HepG2 (cell line): ENCODE data around the gene RGCC. TPM values are rescaled to one million over a fixed set of nuclear protein-coding genes. Genes with fewer than 3 reads are reported as not detected.

Experiments
- ATAC-seq: fragments of 200-7000 bp; cut with Tn5 transposase; 3 replicates; pipeline ENCODE4 v1.9.1; 2020; ENCODE audit warnings: mild to moderate bottlenecking, moderate library complexity
- BruUV-seq: library from RNA; stranded (reverse); fragments of 400-500 nt; replicated peaks from 2 replicates; lab custom pipeline; 2021; lab: Mats Ljungman, UMichigan
- CTCF ChIA-PET: fragments of 300-600 bp; formaldehyde crosslinking; extraction: SDS; loops from one replicate; lab custom pipeline; 2021; ENCODE audit warnings: low total read pairs, inconsistent platforms, low intra/inter-chr PET ratio; lab: Yijun Ruan, JAX
- POLR2A ChIA-PET: fragments of 350-600 bp; sonication (Branson Sonifier 250); formaldehyde crosslinking; loops from one replicate; lab custom pipeline; 2020; ENCODE audit warnings: antibody characterized with exemption, inconsistent platforms; lab: Yijun Ruan, JAX
- DNase-seq: peaks from one replicate; pipeline ENCODE4 v3.0.0-alpha.2; 2015; ENCODE audit warnings: low spot score
- FAIRE-seq: peaks from 3 replicates; lab custom pipeline; 2011; peaks lifted over from hg19 to GRCh38; lab: Jason Lieb, UNC
- H2AFZ ChIP-seq: one replicate; pipeline ENCODE4 v1.6.1; 2011; ENCODE audit warnings: low read length, inconsistent platforms
- H3K27ac ChIP-seq: fragments of 300-600 bp; 3 replicates; pipeline ENCODE4 v1.8.0; 2011; ENCODE audit warnings: mixed run types, mild to moderate bottlenecking, mixed read lengths, low read length, inconsistent platforms; ENCODE audit not compliant: insufficient read depth; ENCODE audit errors: extremely low read length
- H3K27me3 ChIP-seq, 2 experiments: fragments of 200-600 bp in 1 of 2; 2 replicates in 1 of 2; 3 replicates in 1 of 2; pipeline versions ENCODE4 v1.6.0 to v1.8.0; 2011; ENCODE audit warnings: low read length in 2 of 2, mild to moderate bottlenecking in 2 of 2, moderate library complexity in 2 of 2, inconsistent platforms in 1 of 2; ENCODE audit not compliant: insufficient read depth in 2 of 2, control insufficient read depth in 1 of 2
- H3K36me3 ChIP-seq, 2 experiments: fragments of 200-600 bp in 1 of 2; replicated peaks in 1 of 2; 2 replicates in 1 of 2; 3 replicates in 1 of 2; pipeline versions ENCODE4 v1.5.1 to v1.8.0; 2011; ENCODE audit warnings: low read length in 2 of 2, inconsistent platforms in 1 of 2; ENCODE audit not compliant: insufficient read depth in 2 of 2, control insufficient read depth in 1 of 2
- H3K4me1 ChIP-seq: 2 replicates; pipeline ENCODE4 v1.5.1; 2012; ENCODE audit warnings: low read length, inconsistent platforms; ENCODE audit not compliant: insufficient read depth
- H3K4me2 ChIP-seq: 2 replicates; pipeline ENCODE4 v1.6.0; 2011; ENCODE audit warnings: low read depth, low read length, inconsistent platforms
- H3K4me3 ChIP-seq, 3 experiments: fragments of 200-600 bp in 1 of 3; sonication (generic), shearing (Covaris generic) in 1 of 3; replicated peaks in 1 of 3; 2 replicates each; pipeline ENCODE4 v1.5.1; 2011 to 2016; ENCODE audit warnings: low read length in 3 of 3, inconsistent platforms in 2 of 3, low read depth in 2 of 3, mild to moderate bottlenecking in 2 of 3, control low read depth in 1 of 3, mixed read lengths in 1 of 3; ENCODE audit not compliant: insufficient read depth in 1 of 3
- H3K79me2 ChIP-seq: one replicate; pipeline ENCODE4 v1.6.1; 2011; ENCODE audit warnings: low read length, inconsistent platforms; ENCODE audit not compliant: insufficient read depth
- H3K9ac ChIP-seq: 2 replicates; pipeline ENCODE4 v1.6.0; 2011; ENCODE audit warnings: mild to moderate bottlenecking, low read depth, low read length, inconsistent platforms; ENCODE audit not compliant: insufficient read depth
- H3K9me3 ChIP-seq: 2 replicates; pipeline ENCODE4 v1.5.1; 2012; ENCODE audit warnings: mild to moderate bottlenecking, low read length
- H4K20me1 ChIP-seq: 2 replicates; pipeline ENCODE4 v1.6.0; 2011; ENCODE audit warnings: inconsistent platforms, mild to moderate bottlenecking, low read length, moderate library complexity; ENCODE audit not compliant: insufficient read depth
- ATF6 ChIP-seq: sonication (generic); formaldehyde crosslinking; conservative IDR thresholded peaks from 2 replicates; pipeline ENCODE4 v1.4.0; 2020; ENCODE audit warnings: missing genetic modification reagents
- REPIN1 ChIP-seq: sonication (generic); formaldehyde crosslinking; IDR thresholded peaks from 2 replicates; pipeline ENCODE4 v1.8.0; 2022; ENCODE audit warnings: missing genetic modification reagents, low read depth, mild to moderate bottlenecking, borderline replicate concordance
- SMARCC2 ChIP-seq: fragments of 450-650 bp; IDR thresholded peaks from 2 replicates; pipeline ENCODE4 v1.6.1; 2017; ENCODE audit warnings: antibody characterized with exemption, mild to moderate bottlenecking
- SRSF1 ChIP-seq: fragments of 200-400 bp; formaldehyde crosslinking; optimal IDR thresholded peaks from 2 replicates; pipeline ENCODE3; 2017; ENCODE audit warnings: mild to moderate bottlenecking, low read depth, low read length, moderate library complexity
- ZNF512B ChIP-seq: sonication (generic); formaldehyde crosslinking; IDR thresholded peaks from 2 replicates; pipeline ENCODE4 v1.5.1; 2020; ENCODE audit warnings: missing genetic modification reagents, mild to moderate bottlenecking, borderline replicate concordance
- ZNF563 ChIP-seq: sonication (generic); formaldehyde crosslinking; IDR thresholded peaks from 2 replicates; pipeline ENCODE4 v1.8.0; 2022; ENCODE audit warnings: mild to moderate bottlenecking, moderate library complexity, missing genetic modification reagents
- WGBS: methylation state at CpG from one replicate; pipeline ENCODE4 v1.1.6; 2017; ENCODE audit warnings: low lambda C conversion rate; 5-methylcytosine and 5-hydroxymethylcytosine counted together
- in situ Hi-C: cut with HindIII; loops from 2 replicates; pipeline ENCODE4 v1.10.0; 2017; ENCODE audit warnings: low pct_unique_long_range_greater_than_20kb; ENCODE audit not compliant: extremely low pct_ligation_motif_present
- intact Hi-C: fragments of 100-400 bp; cut with micrococcal nuclease; formaldehyde crosslinking; loops from one replicate; pipeline ENCODE4 v1.10.0; 2022; ENCODE audit not compliant: unreplicated experiment
- polyA plus RNA-seq, 8 experiments: library from polyadenylated mRNA; depleted of rRNA in 3 of 8; stranded (reverse) in 7 of 8; unstranded in 1 of 8; fragments of >200 nt; fragmentation: Illumina TruSeq in 4 of 8; extraction: Trizol in 4 of 8; gene quantifications; 2 replicates each; pipeline versions ENCODE4 v1.2.1 to v1.2.3, GENCODE V29; 2011 to 2016; ENCODE audit warnings: low read depth in 4 of 8, missing spikeins in 1 of 8, mixed read lengths in 1 of 8; ENCODE audit not compliant: insufficient read depth in 1 of 8
- total RNA-seq, 5 experiments: library from RNA; depleted of rRNA; stranded (reverse); fragments of >200 nt; fragmentation: Illumina TruSeq; extraction: Trizol; gene quantifications; 2 replicates each; pipeline ENCODE4 v1.2.3, GENCODE V29; 2016; ENCODE audit warnings: low read depth in 1 of 5

The RGCC gene
- total and polyA plus RNA-seq, 2 of the 13 experiments (the other 11 are each of a cell fraction or from before 2014, with no cell fraction given), result 0.20 to 8.4 TPM

GRCh38 chr13:41470196-41470595, 12.8 kb downstream of the RGCC start:
- CTCF ChIA-PET, result no interaction called here
- no peak for DNase-seq
- no peak for FAIRE-seq
- no peaks in the 10 kb centered on the region for H4K20me1 ChIP-seq
- H3K4me2 ChIP-seq, result no peak overlapping the region
- H3K4me1 ChIP-seq, result no peaks in the 10 kb centered on the region
- TF ChIP-seq SRSF1 (no peak), ZNF563 (CRISPR knock-in tag) (no peak), ZNF512B (CRISPR knock-in tag) (no peak), ATF6 (CRISPR knock-in tag) (no peak), REPIN1 (CRISPR knock-in tag) (no peak), SMARCC2 (no peak)
- WGBS, result 88% methylated on average over 4 of the region's 4 CpGs
- intact Hi-C loops, result no loop called here
- BruUV-seq, result no TSS peak
- POLR2A ChIA-PET, result no interaction called here
- in situ Hi-C loops, result no loop called here
- H3K79me2 ChIP-seq, result no peaks in the 10 kb centered on the region
- H2AFZ ChIP-seq, result no peak overlapping the region
- no peak overlapping the region for H3K9ac ChIP-seq
- no peak overlapping the region for H3K27ac ChIP-seq
- H3K4me3 ChIP-seq, result no peak overlapping the region
- H3K9me3 ChIP-seq, result no peaks in the 10 kb centered on the region
- ATAC-seq, result no peak
- H3K27me3 ChIP-seq, result no peaks in the 10 kb centered on the region
- H3K36me3 ChIP-seq, result peaks cover 0 to 1% of the 10 kb centered on the region in 2 experiments; a peak in 1 of 5 replicates
